Liver (tissue), 9 donors: ENCODE measurements around the gene C1orf210. TPM values are rescaled to one million over a fixed set of nuclear protein-coding genes. Genes with fewer than 3 reads are reported as not detected.

ENCODE experiments used
- DNase-seq: peaks from one replicate; pipeline ENCODE4 v3.0.0-alpha.2; 2017; ENCODE audit warnings: low spot score
- H3K27ac ChIP-seq, 2 donors: one replicate each; pipeline ENCODE4 v1.7.0; 2013; ENCODE audit warnings: inconsistent platforms in 2 of 2, low read length in 2 of 2, control low read depth in 1 of 2, low read depth in 1 of 2, mild to moderate bottlenecking in 1 of 2
- H3K27me3 ChIP-seq, 4 donors: one replicate each; pipeline versions ENCODE4 v1.6.1 to v1.7.0; 2013; ENCODE audit warnings: low read length in 3 of 4, inconsistent platforms in 1 of 4, mild to moderate bottlenecking in 1 of 4, moderate library complexity in 1 of 4; ENCODE audit not compliant: control insufficient read depth in 4 of 4, insufficient read depth in 4 of 4
- H3K36me3 ChIP-seq, 4 donors: one replicate each; pipeline versions ENCODE4 v1.6.1 to v1.7.0; 2013; ENCODE audit warnings: low read length in 3 of 4, mild to moderate bottlenecking in 3 of 4, low read depth in 1 of 4, moderate library complexity in 1 of 4; ENCODE audit not compliant: control insufficient read depth in 4 of 4, insufficient read depth in 3 of 4
- H3K4me1 ChIP-seq, 4 donors: one replicate each; pipeline versions ENCODE4 v1.6.1 to v1.7.0; 2013; ENCODE audit warnings: low read length in 3 of 4, mild to moderate bottlenecking in 3 of 4, moderate library complexity in 1 of 4; ENCODE audit not compliant: control insufficient read depth in 4 of 4, insufficient read depth in 4 of 4
- H3K4me3 ChIP-seq, 3 donors: one replicate each; pipeline versions ENCODE4 v1.6.1 to v1.7.0; 2013; ENCODE audit warnings: low read length in 3 of 3, control low read depth in 1 of 3, low read depth in 1 of 3, mild to moderate bottlenecking in 1 of 3
- H3K9ac ChIP-seq, 2 donors: one replicate each; pipeline ENCODE4 v1.7.0; 2013; ENCODE audit warnings: low read length in 2 of 2, mild to moderate bottlenecking in 2 of 2, moderate library complexity in 2 of 2, control low read depth in 1 of 2, low read depth in 1 of 2
- H3K9me3 ChIP-seq, 4 donors: one replicate each; pipeline versions ENCODE4 v1.6.1 to v1.7.0; 2013; ENCODE audit warnings: low read length in 3 of 4; ENCODE audit not compliant: control insufficient read depth in 4 of 4
- FOXA1 ChIP-seq: IDR thresholded peaks from 2 replicates; pipeline ENCODE4 v1.6.1; 2016; ENCODE audit warnings: antibody characterized with exemption
- FOXA2 ChIP-seq: IDR thresholded peaks from 2 replicates; pipeline ENCODE4 v1.6.1; 2016; ENCODE audit warnings: antibody characterized with exemption
- HNF4A ChIP-seq, 2 donors: conservative IDR thresholded peaks; 2 replicates each; pipeline ENCODE4 v1.6.1; 2016; ENCODE audit warnings: antibody characterized with exemption in 2 of 2, mild to moderate bottlenecking in 2 of 2
- HNF4G ChIP-seq: IDR thresholded peaks from 2 replicates; pipeline ENCODE4 v1.6.1; 2016; ENCODE audit warnings: antibody characterized with exemption
- RXRA ChIP-seq, 2 donors: IDR thresholded peaks; 2 replicates each; pipeline ENCODE4 v1.6.1; 2017 to 2018; ENCODE audit warnings: antibody characterized with exemption in 2 of 2, mild to moderate bottlenecking in 1 of 2
- SP1 ChIP-seq: IDR thresholded peaks from 2 replicates; pipeline ENCODE4 v1.6.1; 2018; ENCODE audit warnings: antibody characterized with exemption, mild to moderate bottlenecking
- YY1 ChIP-seq: IDR thresholded peaks from 2 replicates; pipeline ENCODE4 v1.6.1; 2016; ENCODE audit warnings: antibody characterized with exemption, mild to moderate bottlenecking
- WGBS: extraction: QIAGEN DNeasy Blood & Tissue Kit; methylation state at CpG from one replicate; pipeline ENCODE4 v1.1.7; 2013; 5-methylcytosine and 5-hydroxymethylcytosine counted together
- polyA plus RNA-seq, 2 donors: library from polyadenylated mRNA; stranded (reverse) in 1 of 2; unstranded in 1 of 2; fragments of 200-250 nt in 1 of 2; fragments of >200 nt in 1 of 2; fragmentation: Nextera tagmentation in 1 of 2; extraction: Ambion mirVana in 1 of 2; gene quantifications; one replicate each; pipeline versions ENCODE4 v1.2.1 to v1.2.3, GENCODE V29; 2013 to 2015
- total RNA-seq, 2 donors: library from RNA; depleted of rRNA; stranded (reverse); fragments of >200 nt; gene quantifications; one replicate each; pipeline ENCODE4 v1.2.3, GENCODE V29; 2014
- TF ChIP-seq, protein P1 (sequence below): IDR thresholded peaks from 2 replicates; pipeline ENCODE4 v1.6.1; 2016; ENCODE audit warnings: antibody characterized with exemption
- TF ChIP-seq, protein P2 (sequence below): IDR thresholded peaks from 2 replicates; pipeline ENCODE4 v1.6.1; 2016; ENCODE audit warnings: antibody characterized with exemption, mild to moderate bottlenecking
- TF ChIP-seq, protein P3 (sequence below): fragments of 150-350 bp; IDR thresholded peaks from 2 replicates; pipeline ENCODE4 v1.5.1; 2017; ENCODE audit warnings: improper control_type of control experiment, low read depth, low read length; ENCODE audit not compliant: missing input control
- donor health status: healthy.
- donor health status: healthy.
- donor health status: healthy.
- donor health status: healthy.
- donor health status: healthy.

The C1orf210 gene
- total and polyA plus RNA-seq, 4 donors = 0.75 to 5.0 (median 1.2) TPM

DNA sequence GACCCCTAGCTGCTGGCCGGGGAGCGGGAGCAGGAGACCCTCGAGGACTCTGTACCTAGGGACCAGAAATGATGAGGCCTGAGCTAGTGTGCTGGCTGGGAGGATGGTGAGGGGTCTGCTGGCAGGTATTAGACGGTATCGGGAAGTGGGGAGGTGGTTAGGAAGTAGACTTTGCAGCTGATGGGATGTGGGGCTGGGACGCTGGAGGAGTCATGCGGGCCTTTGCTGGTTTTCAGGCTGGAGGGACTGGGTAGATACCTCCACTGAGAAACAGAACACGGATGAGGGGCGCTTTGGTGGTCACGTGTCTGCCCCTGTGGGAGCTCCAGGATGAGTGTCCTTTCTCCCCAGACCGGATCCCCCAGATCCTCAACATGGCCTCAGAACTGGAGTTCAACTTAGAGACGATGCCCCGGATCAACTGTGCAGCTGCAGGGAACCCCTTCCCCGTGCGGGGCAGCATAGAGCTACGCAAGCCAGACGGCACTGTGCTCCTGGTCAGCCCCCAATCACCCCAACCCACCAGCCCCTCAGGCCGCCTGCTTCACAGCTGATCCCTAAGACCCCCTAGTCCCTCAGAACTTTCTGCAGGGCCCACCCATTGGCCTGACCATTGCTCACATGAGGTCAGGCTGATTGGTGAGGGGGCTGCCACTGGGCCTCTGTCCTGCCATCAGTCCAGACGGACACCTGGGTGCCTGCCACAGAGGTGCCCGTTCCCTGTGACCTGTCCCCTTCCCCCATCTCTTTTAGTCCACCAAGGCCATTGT lies 23.4 kb upstream of the C1orf210 start (continued):
- TF ChIP-seq, protein P1, sequence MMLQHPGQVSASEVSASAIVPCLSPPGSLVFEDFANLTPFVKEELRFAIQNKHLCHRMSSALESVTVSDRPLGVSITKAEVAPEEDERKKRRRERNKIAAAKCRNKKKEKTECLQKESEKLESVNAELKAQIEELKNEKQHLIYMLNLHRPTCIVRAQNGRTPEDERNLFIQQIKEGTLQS = no peak
- TF ChIP-seq, protein P2, sequence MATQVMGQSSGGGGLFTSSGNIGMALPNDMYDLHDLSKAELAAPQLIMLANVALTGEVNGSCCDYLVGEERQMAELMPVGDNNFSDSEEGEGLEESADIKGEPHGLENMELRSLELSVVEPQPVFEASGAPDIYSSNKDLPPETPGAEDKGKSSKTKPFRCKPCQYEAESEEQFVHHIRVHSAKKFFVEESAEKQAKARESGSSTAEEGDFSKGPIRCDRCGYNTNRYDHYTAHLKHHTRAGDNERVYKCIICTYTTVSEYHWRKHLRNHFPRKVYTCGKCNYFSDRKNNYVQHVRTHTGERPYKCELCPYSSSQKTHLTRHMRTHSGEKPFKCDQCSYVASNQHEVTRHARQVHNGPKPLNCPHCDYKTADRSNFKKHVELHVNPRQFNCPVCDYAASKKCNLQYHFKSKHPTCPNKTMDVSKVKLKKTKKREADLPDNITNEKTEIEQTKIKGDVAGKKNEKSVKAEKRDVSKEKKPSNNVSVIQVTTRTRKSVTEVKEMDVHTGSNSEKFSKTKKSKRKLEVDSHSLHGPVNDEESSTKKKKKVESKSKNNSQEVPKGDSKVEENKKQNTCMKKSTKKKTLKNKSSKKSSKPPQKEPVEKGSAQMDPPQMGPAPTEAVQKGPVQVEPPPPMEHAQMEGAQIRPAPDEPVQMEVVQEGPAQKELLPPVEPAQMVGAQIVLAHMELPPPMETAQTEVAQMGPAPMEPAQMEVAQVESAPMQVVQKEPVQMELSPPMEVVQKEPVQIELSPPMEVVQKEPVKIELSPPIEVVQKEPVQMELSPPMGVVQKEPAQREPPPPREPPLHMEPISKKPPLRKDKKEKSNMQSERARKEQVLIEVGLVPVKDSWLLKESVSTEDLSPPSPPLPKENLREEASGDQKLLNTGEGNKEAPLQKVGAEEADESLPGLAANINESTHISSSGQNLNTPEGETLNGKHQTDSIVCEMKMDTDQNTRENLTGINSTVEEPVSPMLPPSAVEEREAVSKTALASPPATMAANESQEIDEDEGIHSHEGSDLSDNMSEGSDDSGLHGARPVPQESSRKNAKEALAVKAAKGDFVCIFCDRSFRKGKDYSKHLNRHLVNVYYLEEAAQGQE = no peak
- no peak for TF ChIP-seq SP1
- no peak for TF ChIP-seq RXRA (IDR thresholded peaks at IDR 0.05)

DNA sequence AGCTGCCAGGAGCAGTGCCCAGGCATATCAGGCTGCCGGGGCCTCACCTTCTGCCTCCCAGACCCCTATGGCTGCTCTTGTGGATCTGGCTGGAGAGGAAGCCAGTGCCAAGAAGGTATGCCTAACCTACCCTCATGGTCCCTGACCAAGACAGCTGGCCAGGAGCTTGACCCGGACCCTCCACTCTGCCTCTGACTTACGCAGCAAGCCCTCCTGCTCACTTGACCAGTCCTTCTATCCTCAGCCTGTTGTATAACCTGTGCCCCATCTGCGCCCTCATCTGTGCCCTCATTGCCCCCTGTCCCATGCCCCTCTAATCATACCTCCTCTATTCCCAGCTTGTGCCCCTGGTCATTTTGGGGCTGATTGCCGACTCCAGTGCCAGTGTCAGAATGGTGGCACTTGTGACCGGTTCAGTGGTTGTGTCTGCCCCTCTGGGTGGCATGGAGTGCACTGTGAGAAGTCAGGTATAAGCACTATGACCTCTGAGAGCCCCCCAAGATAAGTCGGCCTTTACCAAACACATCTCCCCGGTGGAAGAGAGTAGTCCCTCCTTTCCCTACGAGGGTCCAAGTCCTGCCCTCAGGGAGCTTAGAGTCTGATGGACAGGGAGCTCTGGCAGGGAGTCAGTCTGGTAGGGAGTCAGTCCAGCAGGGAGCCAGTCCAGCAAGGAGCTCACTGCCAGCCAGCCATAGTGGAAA lies 22.2 kb upstream of the C1orf210 start:
- DNase-seq = no peak
- Histone ChIP-seq H3K27ac (no peak overlapping the region), H3K27me3 (no peaks in the 10 kb centered on the region), H3K9ac (no peak overlapping the region), H3K4me3 (no peak overlapping the region), H3K4me1 (peaks cover 13 to 31% (median 22%) of the 10 kb centered on the region in 4 donors), H3K36me3 (no peaks in the 10 kb centered on the region), H3K9me3 (no peaks in the 10 kb centered on the region)
- TF ChIP-seq RXRA (IDR thresholded peaks at IDR 0.05) (no peak), FOXA1 (no peak), YY1 (no peak), FOXA2 (no peak), HNF4A (conservative IDR thresholded peaks at IDR 0.05) (no peak)
- TF ChIP-seq, protein P3, sequence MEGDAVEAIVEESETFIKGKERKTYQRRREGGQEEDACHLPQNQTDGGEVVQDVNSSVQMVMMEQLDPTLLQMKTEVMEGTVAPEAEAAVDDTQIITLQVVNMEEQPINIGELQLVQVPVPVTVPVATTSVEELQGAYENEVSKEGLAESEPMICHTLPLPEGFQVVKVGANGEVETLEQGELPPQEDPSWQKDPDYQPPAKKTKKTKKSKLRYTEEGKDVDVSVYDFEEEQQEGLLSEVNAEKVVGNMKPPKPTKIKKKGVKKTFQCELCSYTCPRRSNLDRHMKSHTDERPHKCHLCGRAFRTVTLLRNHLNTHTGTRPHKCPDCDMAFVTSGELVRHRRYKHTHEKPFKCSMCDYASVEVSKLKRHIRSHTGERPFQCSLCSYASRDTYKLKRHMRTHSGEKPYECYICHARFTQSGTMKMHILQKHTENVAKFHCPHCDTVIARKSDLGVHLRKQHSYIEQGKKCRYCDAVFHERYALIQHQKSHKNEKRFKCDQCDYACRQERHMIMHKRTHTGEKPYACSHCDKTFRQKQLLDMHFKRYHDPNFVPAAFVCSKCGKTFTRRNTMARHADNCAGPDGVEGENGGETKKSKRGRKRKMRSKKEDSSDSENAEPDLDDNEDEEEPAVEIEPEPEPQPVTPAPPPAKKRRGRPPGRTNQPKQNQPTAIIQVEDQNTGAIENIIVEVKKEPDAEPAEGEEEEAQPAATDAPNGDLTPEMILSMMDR = no peak
- TF ChIP-seq, protein P1 = no peak
- WGBS = 96% methylated on average over 9 of the region's 9 CpGs

DNA sequence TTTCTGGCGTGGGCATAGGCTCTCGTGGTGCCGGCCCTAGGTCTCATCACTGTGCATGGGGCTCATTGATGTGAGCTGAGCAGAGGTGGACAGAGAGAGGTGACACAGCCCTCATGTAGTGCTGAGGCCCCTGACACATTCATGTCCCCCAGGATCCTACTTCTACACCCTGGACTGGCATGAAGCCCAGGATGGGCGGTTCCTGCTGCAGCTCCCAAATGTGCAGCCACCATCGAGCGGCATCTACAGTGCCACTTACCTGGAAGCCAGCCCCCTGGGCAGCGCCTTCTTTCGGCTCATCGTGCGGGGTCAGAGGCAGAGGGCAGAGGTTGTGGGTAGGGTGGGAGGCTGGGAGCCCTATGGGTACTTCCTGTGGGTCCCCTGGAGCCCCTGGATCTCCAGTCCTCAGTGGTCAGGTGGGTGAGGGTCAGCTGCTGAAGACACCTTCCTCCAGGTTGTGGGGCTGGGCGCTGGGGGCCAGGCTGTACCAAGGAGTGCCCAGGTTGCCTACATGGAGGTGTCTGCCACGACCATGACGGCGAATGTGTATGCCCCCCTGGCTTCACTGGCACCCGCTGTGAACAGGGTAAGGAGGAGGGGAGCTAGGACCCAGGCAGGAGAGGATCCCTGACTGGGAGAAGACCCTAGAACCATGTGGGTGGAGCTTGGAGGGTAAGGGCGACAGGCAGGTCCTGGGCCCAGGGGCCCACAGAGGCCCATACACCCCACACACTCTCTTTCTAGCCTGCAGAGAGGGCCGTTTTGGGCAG lies 21.5 kb upstream of the C1orf210 start:
- Histone ChIP-seq H3K4me3 (no peak overlapping the region), H3K4me1 (peaks cover 10 to 27% (median 17%) of the 10 kb centered on the region in 4 donors), H3K27me3 (no peaks in the 10 kb centered on the region), H3K36me3 (no peaks in the 10 kb centered on the region), H3K27ac (no peak overlapping the region), H3K9ac (no peak overlapping the region), H3K9me3 (no peaks in the 10 kb centered on the region)
- DNase-seq = no peak
- TF ChIP-seq HNF4G = no peak
- WGBS = 87% methylated on average over 17 of the region's 17 CpGs
